AG04449 (cell line): ENCODE results near the gene PLA2G4B.

Experiments
- CTCF ChIA-PET: fragments of 350-600 bp; formaldehyde crosslinking; extraction: SDS; loops from one replicate; lab custom pipeline; 2021; ENCODE audit warnings: antibody characterized with exemption; lab: Yijun Ruan, JAX
- POLR2A ChIA-PET: fragments of 400-600, 350-600 bp; formaldehyde crosslinking; extraction: SDS; loops from one replicate; lab custom pipeline; 2020; ENCODE audit warnings: antibody characterized with exemption, inconsistent platforms; lab: Yijun Ruan, JAX
- DNase-seq: peaks from one replicate; pipeline ENCODE4 v3.0.0-alpha.2; 2010; ENCODE audit warnings: low read depth, low spot score
- H3K4me3 ChIP-seq: 2 replicates; pipeline ENCODE4 v1.5.1; 2011; ENCODE audit warnings: low read depth, mild to moderate bottlenecking, control low read depth, low read length
- CTCF ChIP-seq: IDR thresholded peaks from one replicate; pipeline ENCODE4 v1.5.1; 2011; ENCODE audit warnings: mild to moderate bottlenecking, moderate library complexity, low read length, control low read depth, inconsistent platforms; ENCODE audit not compliant: insufficient read depth; ENCODE audit errors: missing control alignments

Gene PLA2G4B

GRCh38 chr15:41881550-41881919, 42.9 kb downstream of the PLA2G4B start:
- DNase-seq: no peak
- no peak for TF ChIP-seq CTCF
- CTCF ChIA-PET: interaction anchor here (0.8 to 1.6 kb wide), 5 partner anchors 11 to 415 kb away, joined by 3 to 7 read pairs (median 3); partner anchors contain the start of gene MAPKBP1
- POLR2A ChIA-PET: interaction anchor here (1.0 kb wide), 1 partner anchor 11 kb away, joined by 3 read pairs; no protein-coding TSS in a partner anchor
- H3K4me3 ChIP-seq: no peak overlapping the region

- ChIA-PET POLR2A (no interaction called here), CTCF (interaction anchor here (0.8 to 1.5 kb wide), 2 partner anchors 11 to 416 kb away, joined by 3 to 7 read pairs; no protein-coding TSS in a partner anchor)
- no peak for DNase-seq
- H3K4me3 ChIP-seq: no peak overlapping the region
- TF ChIP-seq CTCF: no peak
Measured at GRCh38 chr15:41881920-41882688, 43.5 kb downstream of the PLA2G4B start.

DNA sequence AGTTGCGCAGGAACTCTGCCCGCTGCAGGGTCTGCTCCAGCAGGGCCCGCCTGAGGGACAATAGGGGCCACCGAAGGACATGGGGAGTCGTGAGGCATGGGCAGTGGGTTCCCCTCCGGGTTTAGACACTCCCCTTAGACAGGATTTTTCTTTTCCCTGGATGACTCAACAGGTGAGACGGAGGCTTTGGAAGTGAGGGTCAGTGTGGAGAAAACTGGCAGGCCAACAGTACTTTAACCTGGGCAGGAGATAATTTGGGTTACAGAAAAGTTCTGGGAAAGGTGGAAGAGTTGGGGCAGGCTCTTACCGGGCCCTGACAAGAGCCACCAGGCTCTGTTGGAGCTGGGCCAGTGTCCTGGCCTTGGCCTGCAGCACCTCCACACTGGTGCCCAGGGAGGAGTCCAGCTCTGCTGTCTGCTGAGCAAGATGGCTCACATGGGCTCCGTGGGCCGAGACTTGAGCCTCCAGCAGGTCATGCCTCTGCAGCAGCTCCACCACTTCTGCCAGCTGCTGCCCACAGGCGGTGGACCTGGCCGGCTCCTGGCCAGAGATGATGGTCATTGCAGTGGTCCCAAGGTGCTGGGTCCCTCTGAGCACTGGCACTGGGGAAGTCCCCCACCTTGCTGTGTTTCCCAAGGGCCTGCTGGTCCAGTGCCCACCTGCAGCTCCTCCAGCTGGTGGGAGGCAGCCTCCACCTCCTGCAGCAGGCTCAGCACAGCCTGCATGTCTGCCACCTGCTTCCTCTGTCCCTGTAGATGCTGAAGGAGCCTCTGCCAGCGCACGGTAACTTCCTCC, 44.2 kb downstream of the PLA2G4B start:
- POLR2A ChIA-PET: interaction anchor here (0.7 kb wide), 1 partner anchor 323 kb away, joined by 3 read pairs; no protein-coding TSS in a partner anchor
- no peak for TF ChIP-seq CTCF
- H3K4me3 ChIP-seq: no peak overlapping the region
- DNase-seq: no peak
- CTCF ChIA-PET: no interaction called here

DNA sequence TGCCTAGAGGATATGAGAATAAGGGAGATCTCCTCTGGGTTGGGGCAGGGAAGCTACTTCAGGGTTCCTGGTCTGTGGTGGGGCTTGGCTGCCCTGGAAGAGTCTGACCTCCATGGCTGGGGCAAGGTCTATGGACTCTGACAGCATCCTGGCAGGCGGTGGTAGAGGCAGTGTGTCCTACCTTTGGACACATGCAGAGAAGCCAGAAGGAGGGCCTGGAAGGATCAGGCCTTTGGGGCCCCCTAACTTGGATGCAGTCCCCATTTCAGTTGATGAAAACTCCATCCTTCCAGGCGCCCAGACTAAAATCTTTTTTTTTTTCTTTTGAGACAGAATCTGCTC, 44.8 kb downstream of the PLA2G4B start:
- DNase-seq: no peak
- ChIA-PET POLR2A (interaction anchor here (0.7 kb wide), 1 partner anchor 324 kb away, joined by 3 read pairs; no protein-coding TSS in a partner anchor), CTCF (interaction anchor here (1.6 kb wide), 1 partner anchor 12 kb away, joined by 5 read pairs; no protein-coding TSS in a partner anchor)
- no peak overlapping the region for H3K4me3 ChIP-seq
- no peak for TF ChIP-seq CTCF

DNA sequence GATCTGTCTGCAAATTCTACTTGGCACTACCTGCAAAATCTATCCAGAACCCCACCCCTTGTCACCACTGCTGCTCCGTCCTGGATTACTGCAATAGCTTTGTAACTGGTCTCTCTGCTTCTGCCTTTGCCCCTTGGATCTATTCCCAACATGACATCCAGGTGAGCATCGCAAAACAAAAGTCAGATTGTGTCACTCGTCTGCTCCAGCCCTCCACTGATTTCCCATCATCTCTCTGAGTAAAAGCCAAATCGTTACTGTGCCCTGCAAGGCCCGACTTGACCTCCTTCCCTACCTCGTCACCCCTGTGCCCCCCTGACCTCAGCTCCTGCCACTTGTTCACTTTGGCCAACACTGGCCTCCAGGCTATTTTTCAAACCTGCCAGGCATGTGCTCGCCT, 45.8 kb downstream of the PLA2G4B start:
- H3K4me3 ChIP-seq: no peak overlapping the region
- ChIA-PET CTCF (interaction anchor here (1.3 to 1.6 kb wide), 3 partner anchors 10 to 20 kb away, joined by 5 to 7 read pairs (median 5); no protein-coding TSS in a partner anchor), POLR2A (no interaction called here)
- DNase-seq: no peak
- no peak for TF ChIP-seq CTCF
